ENCODE data around the gene CFAP299.

DNA sequence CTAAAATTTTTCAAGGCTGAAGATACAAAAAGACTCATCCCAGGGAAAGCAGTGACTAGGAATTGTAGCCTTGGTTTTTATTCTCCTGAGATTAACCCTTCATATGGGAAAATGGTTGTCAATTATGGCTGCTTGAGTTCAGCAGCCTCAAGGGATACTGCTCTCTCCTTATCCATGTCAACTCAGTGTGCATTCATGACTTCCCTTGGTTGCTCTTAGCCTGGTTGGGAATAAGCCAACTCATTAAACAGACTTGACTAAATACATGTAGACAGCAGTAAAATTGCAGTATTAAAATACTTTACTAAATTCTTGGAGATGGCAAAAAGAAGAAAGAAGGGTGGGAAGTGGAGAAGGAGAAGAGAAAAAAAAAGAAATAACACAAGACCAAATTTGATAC lies 650.5 kb downstream of the CFAP299 start:
- TF ChIP-seq, protein P1, sequence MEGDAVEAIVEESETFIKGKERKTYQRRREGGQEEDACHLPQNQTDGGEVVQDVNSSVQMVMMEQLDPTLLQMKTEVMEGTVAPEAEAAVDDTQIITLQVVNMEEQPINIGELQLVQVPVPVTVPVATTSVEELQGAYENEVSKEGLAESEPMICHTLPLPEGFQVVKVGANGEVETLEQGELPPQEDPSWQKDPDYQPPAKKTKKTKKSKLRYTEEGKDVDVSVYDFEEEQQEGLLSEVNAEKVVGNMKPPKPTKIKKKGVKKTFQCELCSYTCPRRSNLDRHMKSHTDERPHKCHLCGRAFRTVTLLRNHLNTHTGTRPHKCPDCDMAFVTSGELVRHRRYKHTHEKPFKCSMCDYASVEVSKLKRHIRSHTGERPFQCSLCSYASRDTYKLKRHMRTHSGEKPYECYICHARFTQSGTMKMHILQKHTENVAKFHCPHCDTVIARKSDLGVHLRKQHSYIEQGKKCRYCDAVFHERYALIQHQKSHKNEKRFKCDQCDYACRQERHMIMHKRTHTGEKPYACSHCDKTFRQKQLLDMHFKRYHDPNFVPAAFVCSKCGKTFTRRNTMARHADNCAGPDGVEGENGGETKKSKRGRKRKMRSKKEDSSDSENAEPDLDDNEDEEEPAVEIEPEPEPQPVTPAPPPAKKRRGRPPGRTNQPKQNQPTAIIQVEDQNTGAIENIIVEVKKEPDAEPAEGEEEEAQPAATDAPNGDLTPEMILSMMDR (IDR thresholded peaks at IDR 0.05), result no peak
- no peak for TF ChIP-seq POLR2A (IDR thresholded peaks at IDR 0.05)
